HG02610 (cell line): Measurements from ENCODE around the gene DYNLT5.
A peak's percentile ranks its signal among the peaks of the same experiment; 100 is the strongest.

Experiments used
- ATAC-seq: cut with Tn5 transposase; IDR thresholded peaks from one replicate; pipeline ENCODE4 v1.9.1; 2021; ENCODE audit warnings: mild to moderate bottlenecking, moderate library complexity; ENCODE audit not compliant: unreplicated experiment

Gene DYNLT5

GRCh38 chr1:66747501-66747900, 4.8 kb upstream of the DYNLT5 start:
- ATAC-seq = no peak

- no peak for ATAC-seq
Measured at GRCh38 chr1:66750577-66750976, 1.7 kb upstream of the DYNLT5 start.

GRCh38 chr1:66751160-66751559, 1.1 kb upstream of the DYNLT5 start:
- ATAC-seq = no peak

GRCh38 chr1:66752671-66753371, 562 bp downstream of the DYNLT5 start:
- no peak for ATAC-seq

GRCh38 chr1:66757722-66758240, 5.5 kb downstream of the DYNLT5 start:
- no peak for ATAC-seq

DNA sequence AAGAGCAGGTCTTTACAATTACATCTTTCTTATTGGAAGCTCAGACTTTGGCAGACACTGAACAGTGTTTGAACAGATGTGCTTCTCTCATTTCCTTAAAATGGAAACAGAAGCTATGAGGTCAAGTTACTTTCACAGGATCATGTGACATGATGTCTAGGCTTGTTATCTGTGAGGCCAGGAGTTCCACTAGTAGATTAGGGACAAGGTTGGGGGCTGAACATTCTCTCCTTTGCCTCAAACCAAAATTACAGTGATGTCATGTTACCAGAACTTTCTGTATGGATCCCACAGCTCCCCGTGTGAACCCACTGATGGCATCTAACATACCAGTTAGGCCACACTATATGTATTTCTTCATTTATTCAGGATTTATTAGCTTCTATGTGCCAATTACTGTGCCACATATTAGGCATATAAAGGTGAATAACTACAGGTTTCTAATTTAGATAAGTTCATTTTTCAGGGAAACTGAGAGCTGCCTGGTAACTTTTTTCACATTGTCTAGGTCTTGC, 6.0 kb downstream of the DYNLT5 start:
- peak; percentile 98 for ATAC-seq

DNA sequence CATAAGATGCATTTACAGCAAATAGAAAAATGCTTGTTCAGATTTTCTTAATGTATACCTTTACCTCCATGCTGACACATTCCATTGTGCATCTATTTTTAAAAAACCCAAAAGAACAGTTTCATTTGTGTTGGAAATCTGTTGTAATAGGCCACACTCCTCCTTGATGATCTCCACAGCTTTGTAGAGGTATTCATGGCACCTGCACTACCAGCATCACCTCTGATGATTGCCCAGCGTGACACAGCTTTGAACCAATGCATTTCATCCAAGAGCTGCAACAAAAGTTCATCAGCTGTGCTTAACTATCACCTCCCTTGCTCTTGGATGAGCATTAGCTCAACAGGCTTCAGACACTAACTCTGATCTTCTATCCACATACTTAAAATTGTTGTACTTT, 8.2 kb downstream of the DYNLT5 start:
- ATAC-seq = no peak

DNA sequence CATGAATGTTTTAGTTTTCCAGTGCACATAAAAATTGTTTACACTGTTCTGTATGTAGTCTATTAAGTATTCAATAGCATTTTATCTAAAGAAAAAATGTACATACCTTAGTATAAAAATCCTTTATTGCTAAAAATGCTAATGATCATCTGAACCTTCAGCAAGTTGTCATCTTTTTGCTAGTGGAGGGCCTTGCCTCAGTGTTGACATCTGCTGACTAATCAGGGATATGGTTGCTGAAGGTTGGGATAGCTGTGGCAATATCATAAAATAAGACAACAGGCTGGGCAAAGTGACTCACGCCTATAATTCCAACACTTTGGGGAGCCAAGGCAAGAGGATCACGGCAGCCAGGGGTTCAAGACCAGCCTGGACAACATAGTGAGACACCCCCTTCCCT, 9.0 kb downstream of the DYNLT5 start:
- no peak for ATAC-seq

GRCh38 chr1:66764994-66765578, 12.8 kb downstream of the DYNLT5 start:
- peak; percentile 70 for ATAC-seq

DNA sequence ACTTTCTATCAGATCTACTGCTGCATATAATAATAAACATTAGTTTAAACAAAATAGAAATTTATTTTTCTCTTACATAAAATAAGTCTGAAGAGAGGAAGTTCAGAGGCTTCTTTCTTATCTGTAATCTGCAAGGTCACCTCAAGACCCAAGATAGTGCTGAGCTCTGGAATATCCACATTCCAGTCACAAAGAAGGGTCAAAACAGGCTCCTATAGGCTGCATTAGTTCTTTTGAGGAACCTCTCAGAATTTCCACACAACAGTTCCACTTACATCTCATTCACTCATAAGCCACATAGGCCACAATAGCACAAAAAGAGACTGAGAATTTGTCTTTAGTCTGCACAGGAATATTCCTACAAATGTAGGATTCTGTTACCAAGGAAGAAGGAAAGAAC, 15.4 kb downstream of the DYNLT5 start:
- no peak for ATAC-seq

DNA sequence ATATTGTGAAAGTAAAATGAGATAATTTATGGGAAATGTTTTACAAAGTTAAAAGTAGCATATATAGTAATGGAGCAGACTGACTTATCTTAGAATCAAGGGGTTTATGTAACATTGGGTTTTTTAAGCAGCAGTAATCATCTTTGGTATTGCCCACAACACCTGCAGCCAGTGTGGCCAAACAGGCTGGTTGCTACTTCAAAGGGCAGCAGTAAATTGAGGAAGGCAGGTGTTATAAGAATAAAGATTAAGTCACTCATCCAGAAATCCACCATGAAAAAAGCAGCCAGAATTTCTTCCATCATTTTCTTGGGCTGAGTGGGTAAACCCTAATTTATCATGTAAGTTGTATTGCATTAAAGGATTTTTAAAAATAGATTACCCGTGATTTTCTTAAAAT, 16.7 kb downstream of the DYNLT5 start:
- no peak for ATAC-seq

DNA sequence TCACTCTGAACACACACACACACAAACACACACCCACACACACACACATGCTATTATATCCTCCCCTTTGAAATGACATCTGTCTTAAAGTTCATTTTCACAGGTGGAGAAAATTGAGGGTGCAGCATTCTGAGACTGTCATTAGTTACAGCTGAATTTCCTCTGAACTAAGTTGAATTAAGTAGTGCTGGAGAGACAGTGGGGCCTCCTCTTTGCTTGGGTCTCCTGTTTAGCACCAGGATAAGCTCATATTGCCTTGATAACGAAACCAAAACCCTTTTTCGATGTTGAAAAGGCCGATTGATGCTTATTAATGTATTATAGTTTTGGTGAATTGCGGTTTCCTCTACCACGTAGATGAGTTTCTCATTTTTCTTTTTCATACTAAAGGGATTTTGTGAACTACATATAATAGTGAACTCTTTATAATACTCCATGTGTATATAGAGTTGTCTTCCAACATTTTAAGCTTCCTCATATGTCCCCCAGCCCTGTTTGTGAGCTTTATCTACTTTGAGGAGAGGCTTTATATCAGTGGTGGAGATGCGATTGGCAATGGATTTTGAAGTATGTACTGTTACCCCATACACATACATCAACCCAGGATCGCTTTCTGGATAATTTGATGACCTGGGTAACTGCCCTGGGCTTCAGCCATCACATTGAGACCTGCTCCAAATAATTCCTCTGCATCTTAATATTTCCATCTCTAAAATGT, 17.4 kb downstream of the DYNLT5 start:
- ATAC-seq = no peak

DNA sequence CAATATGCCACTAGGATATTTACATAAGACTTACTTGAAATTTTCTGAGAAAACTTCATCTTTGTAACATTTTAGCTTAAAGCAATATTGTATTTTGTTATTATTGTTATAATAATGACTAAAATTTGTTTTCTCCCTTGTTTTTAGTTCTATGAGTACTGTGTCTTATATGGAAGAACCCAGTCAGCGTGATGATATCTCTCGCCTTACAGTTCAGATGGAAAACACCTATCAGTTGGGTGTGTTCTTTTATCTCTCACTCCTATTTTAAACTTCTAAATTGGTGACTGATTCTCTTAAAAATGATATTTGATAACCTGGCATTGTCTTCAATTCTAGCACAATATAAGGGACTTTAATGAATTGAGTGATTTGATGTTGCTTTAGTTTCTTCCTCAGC, 18.0 kb downstream of the DYNLT5 start:
- no peak for ATAC-seq

DNA sequence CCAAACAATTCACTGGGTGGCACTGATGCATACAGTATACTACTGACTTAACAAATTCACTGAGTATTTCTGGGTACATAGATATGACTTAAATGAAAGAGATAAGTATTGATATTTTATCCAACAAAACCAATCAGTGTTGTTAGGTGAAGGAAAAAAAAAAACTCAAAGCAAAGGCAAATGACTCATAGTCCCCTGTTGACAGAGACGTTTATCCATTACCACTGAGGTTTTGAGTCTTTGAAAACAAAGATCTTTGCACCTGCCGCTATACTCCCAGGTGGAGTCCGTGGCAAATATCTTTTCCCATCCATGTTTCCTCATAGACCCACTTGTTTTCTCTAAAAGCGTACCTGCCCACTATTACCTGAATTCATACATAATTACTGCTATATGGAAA, 18.4 kb downstream of the DYNLT5 start:
- ATAC-seq = no peak

GRCh38 chr1:66773227-66773626, 21.0 kb downstream of the DYNLT5 start:
- ATAC-seq = no peak

DNA sequence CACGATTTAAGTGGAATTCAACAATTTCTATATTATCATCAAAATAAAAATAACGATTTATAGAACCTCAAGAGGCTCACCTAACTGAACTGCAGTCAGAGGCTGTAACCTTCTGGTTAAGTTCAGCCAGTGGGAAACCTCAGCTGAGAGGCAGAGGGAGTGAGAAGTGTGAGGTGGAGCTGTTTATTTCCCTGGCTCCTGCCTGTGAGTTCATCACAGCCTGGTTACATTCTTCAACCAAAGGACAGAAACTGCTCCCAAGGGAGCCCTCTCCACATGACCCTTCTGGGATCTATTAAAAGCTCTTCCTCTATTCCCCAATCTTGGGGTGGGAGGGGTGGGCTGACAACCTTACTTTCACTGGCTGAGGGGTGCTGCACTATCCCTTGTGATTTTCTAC, 22.2 kb downstream of the DYNLT5 start:
- ATAC-seq = no peak

- no peak for ATAC-seq
Measured at GRCh38 chr1:66775646-66776045, 23.4 kb downstream of the DYNLT5 start.

GRCh38 chr1:66777831-66778230, 25.6 kb downstream of the DYNLT5 start:
- ATAC-seq = no peak

GRCh38 chr1:66778266-66778665, 26.0 kb downstream of the DYNLT5 start:
- no peak for ATAC-seq

DNA sequence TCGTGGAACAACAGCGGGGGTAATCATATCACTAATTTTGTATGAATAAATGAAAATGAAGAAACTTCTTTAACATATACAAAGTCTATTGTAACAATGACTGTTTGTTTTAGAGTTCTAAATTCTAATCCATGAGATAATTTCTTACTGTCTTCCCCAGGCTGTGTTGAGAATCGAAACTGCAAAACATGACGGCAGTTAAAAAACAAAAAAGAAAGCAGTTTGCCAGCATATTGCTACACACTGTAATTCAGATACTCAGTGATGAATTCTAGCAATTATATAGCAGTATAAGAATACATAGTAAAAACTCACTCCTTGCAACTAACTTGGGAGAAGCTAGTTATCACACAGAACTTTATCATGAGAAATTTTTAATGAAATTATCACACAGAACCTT, 26.7 kb downstream of the DYNLT5 start:
- no peak for ATAC-seq

GRCh38 chr1:66779475-66780078, 27.3 kb downstream of the DYNLT5 start:
- ATAC-seq = no peak
